Mesodermal cell (in vitro differentiated cells): ENCODE measurements around the gene GPR176.
"Not testable (repeated sequence)": the region's sequence is repeated elsewhere in the genome, so short reads cannot be mapped to it uniquely, and the experiment has no call there.

Experiments used
- H3K27ac ChIP-seq: 2 replicates; pipeline ENCODE4 v1.7.0; 2013; ENCODE audit warnings: mild to moderate bottlenecking, low read depth, low read length, moderate library complexity; ENCODE audit not compliant: severe bottlenecking
- H3K36me3 ChIP-seq: 2 replicates; pipeline ENCODE4 v1.7.1; 2013; ENCODE audit warnings: mild to moderate bottlenecking, low read length, moderate library complexity; ENCODE audit not compliant: control insufficient read depth, insufficient read depth
- H3K4me1 ChIP-seq: one replicate; pipeline ENCODE4 v1.7.1; 2013; ENCODE audit warnings: mild to moderate bottlenecking, low read length; ENCODE audit not compliant: insufficient read depth, control insufficient read depth, poor library complexity, severe bottlenecking
- H3K4me3 ChIP-seq: 2 replicates; pipeline ENCODE4 v1.7.0; 2013; ENCODE audit warnings: low read length, control low read depth, mild to moderate bottlenecking; ENCODE audit not compliant: insufficient read depth, poor library complexity, severe bottlenecking; ENCODE audit errors: extremely low read depth
- H3K9me3 ChIP-seq: 2 replicates; pipeline ENCODE4 v1.7.1; 2013; ENCODE audit warnings: mild to moderate bottlenecking, low read length, moderate library complexity; ENCODE audit not compliant: control insufficient read depth
- WGBS, 2 experiments: methylation state at CpG; one replicate each; pipeline ENCODE4 v1.1.5; 2013; ENCODE audit warnings: missing lambda C conversion rate in 2 of 2; ENCODE audit not compliant: insufficient coverage in 2 of 2; 5-methylcytosine and 5-hydroxymethylcytosine counted together

GPR176 gene

GRCh38 chr15:39814489-39814888 lies 105.6 kb downstream of the GPR176 start:
- no CpG with 5 or more reads among the region's 1 CpG for WGBS, 2 experiments
- H3K4me1 ChIP-seq = no peaks in the 10 kb centered on the region
- no peak overlapping the region for H3K27ac ChIP-seq
- no peaks in the 10 kb centered on the region for H3K9me3 ChIP-seq
- no peak overlapping the region for H3K4me3 ChIP-seq
- H3K36me3 ChIP-seq = no peaks in the 10 kb centered on the region

GRCh38 chr15:39812651-39813050 lies 107.4 kb downstream of the GPR176 start:
- not testable (repeated sequence) for H3K36me3 ChIP-seq, H3K4me3 ChIP-seq, H3K9me3 ChIP-seq, H3K4me1 ChIP-seq, H3K27ac ChIP-seq
- 73 to 96% methylated on average over 3 of the region's 3 CpGs for WGBS, 2 experiments

GRCh38 chr15:39808909-39809308 lies 111.2 kb downstream of the GPR176 start:
- no peaks in the 10 kb centered on the region for H3K36me3 ChIP-seq
- WGBS, 2 experiments = 40% methylated on average over 1 of the region's 3 CpGs; no CpG with 5 or more reads in 1 of the 2 experiments
- H3K4me3 ChIP-seq = no peak overlapping the region
- H3K27ac ChIP-seq = no peak overlapping the region
- no peaks in the 10 kb centered on the region for H3K4me1 ChIP-seq
- H3K9me3 ChIP-seq = no peaks in the 10 kb centered on the region

GRCh38 chr15:39807791-39808190 lies 112.3 kb downstream of the GPR176 start:
- Histone ChIP-seq H3K27ac (no peak overlapping the region), H3K4me1 (no peaks in the 10 kb centered on the region), H3K4me3 (no peak overlapping the region), H3K9me3 (no peaks in the 10 kb centered on the region), H3K36me3 (no peaks in the 10 kb centered on the region)
- 80 to 84% methylated on average over 2 to 4 of the region's 4 CpGs for WGBS, 2 experiments

GRCh38 chr15:39804026-39804425 lies 116.0 kb downstream of the GPR176 start:
- Histone ChIP-seq H3K36me3 (no peaks in the 10 kb centered on the region), H3K4me3 (no peak overlapping the region), H3K4me1 (no peaks in the 10 kb centered on the region), H3K27ac (no peak overlapping the region), H3K9me3 (no peaks in the 10 kb centered on the region)
- WGBS, 2 experiments = 100% methylated on average over 1 of the region's 2 CpGs

GRCh38 chr15:39803016-39803415 lies 117.0 kb downstream of the GPR176 start:
- Histone ChIP-seq H3K27ac (no peak overlapping the region), H3K9me3 (no peaks in the 10 kb centered on the region)

GRCh38 chr15:39801641-39802309 lies 118.3 kb downstream of the GPR176 start:
- H3K27ac ChIP-seq = no peak overlapping the region
- 86 to 88% methylated on average over 14 to 18 of the region's 19 CpGs for WGBS, 2 experiments
- H3K4me1 ChIP-seq = no peaks in the 10 kb centered on the region
- H3K9me3 ChIP-seq = no peaks in the 10 kb centered on the region
- no peak overlapping the region for H3K4me3 ChIP-seq
- no peaks in the 10 kb centered on the region for H3K36me3 ChIP-seq

More at GRCh38 chr15:39803016-39803415, 117.0 kb downstream of the GPR176 start:
- 93 to 100% methylated on average over 2 to 4 of the region's 4 CpGs for WGBS, 2 experiments
- Histone ChIP-seq H3K36me3 (no peaks in the 10 kb centered on the region), H3K4me3 (no peak overlapping the region), H3K4me1 (no peaks in the 10 kb centered on the region)

- Histone ChIP-seq H3K9me3 (no peaks in the 10 kb centered on the region), H3K27ac (no peak overlapping the region), H3K36me3 (no peaks in the 10 kb centered on the region), H3K4me1 (no peaks in the 10 kb centered on the region), H3K4me3 (no peak overlapping the region)
- 94% methylated on average over 3 to 5 of the region's 6 CpGs for WGBS, 2 experiments
Observed at GRCh38 chr15:39799552-39800011, 120.5 kb downstream of the GPR176 start.

GRCh38 chr15:39798382-39798781 lies 121.7 kb downstream of the GPR176 start:
- 90 to 92% methylated on average over 3 to 4 of the region's 6 CpGs for WGBS, 2 experiments
- no peak overlapping the region for H3K4me3 ChIP-seq
- no peaks in the 10 kb centered on the region for H3K4me1 ChIP-seq
- no peaks in the 10 kb centered on the region for H3K36me3 ChIP-seq
- no peaks in the 10 kb centered on the region for H3K9me3 ChIP-seq
- H3K27ac ChIP-seq = peak overlapping the region; percentile 10

GRCh38 chr15:39797407-39797806 lies 122.7 kb downstream of the GPR176 start:
- no peak overlapping the region for H3K27ac ChIP-seq
- H3K36me3 ChIP-seq = no peaks in the 10 kb centered on the region
- 92 to 93% methylated on average over 5 to 6 of the region's 6 CpGs for WGBS, 2 experiments
- H3K4me3 ChIP-seq = no peak overlapping the region
- no peaks in the 10 kb centered on the region for H3K9me3 ChIP-seq
- no peaks in the 10 kb centered on the region for H3K4me1 ChIP-seq

GRCh38 chr15:39796601-39797000 lies 123.5 kb downstream of the GPR176 start:
- WGBS, 2 experiments = 94 to 95% methylated on average over 2 of the region's 5 CpGs
- H3K9me3 ChIP-seq = no peaks in the 10 kb centered on the region
- H3K36me3 ChIP-seq = no peaks in the 10 kb centered on the region
- H3K27ac ChIP-seq = no peak overlapping the region
- H3K4me3 ChIP-seq = no peak overlapping the region
- no peaks in the 10 kb centered on the region for H3K4me1 ChIP-seq
